ENCODE measurements around the gene VPS37B.

GRCh38 chr12:122858171-122858570 lies 37.8 kb downstream of the VPS37B start:
- TF ChIP-seq, protein P1, sequence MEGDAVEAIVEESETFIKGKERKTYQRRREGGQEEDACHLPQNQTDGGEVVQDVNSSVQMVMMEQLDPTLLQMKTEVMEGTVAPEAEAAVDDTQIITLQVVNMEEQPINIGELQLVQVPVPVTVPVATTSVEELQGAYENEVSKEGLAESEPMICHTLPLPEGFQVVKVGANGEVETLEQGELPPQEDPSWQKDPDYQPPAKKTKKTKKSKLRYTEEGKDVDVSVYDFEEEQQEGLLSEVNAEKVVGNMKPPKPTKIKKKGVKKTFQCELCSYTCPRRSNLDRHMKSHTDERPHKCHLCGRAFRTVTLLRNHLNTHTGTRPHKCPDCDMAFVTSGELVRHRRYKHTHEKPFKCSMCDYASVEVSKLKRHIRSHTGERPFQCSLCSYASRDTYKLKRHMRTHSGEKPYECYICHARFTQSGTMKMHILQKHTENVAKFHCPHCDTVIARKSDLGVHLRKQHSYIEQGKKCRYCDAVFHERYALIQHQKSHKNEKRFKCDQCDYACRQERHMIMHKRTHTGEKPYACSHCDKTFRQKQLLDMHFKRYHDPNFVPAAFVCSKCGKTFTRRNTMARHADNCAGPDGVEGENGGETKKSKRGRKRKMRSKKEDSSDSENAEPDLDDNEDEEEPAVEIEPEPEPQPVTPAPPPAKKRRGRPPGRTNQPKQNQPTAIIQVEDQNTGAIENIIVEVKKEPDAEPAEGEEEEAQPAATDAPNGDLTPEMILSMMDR (IDR thresholded peaks at IDR 0.05) = no peak
- TF ChIP-seq EP300 (IDR thresholded peaks at IDR 0.05) (no peak), POLR2A (IDR thresholded peaks at IDR 0.05) (no peak)
